A549 (cell line): ENCODE data around the gene LAMA3.

ENCODE experiments used
- CBX2 ChIP-seq: fragments of 200-600 bp; sonication (generic); IDR thresholded peaks from 2 replicates; pipeline ENCODE4 v1.6.1; 2016; ENCODE audit warnings: low read depth, mild to moderate bottlenecking, borderline replicate concordance
- CBX8 ChIP-seq: fragments of 200-600 bp; sonication (generic); IDR thresholded peaks from 2 replicates; pipeline ENCODE4 v1.6.1; 2016
- CEBPB ChIP-seq, 2 experiments: fragments of >200 bp in 1 of 2; sonication (Bioruptor Twin) in 1 of 2; formaldehyde crosslinking in 1 of 2; IDR thresholded peaks; 2 replicates each; pipeline ENCODE4 v1.6.1; 2012 to 2016
- CHD4 ChIP-seq: fragments of 200-600 bp; sonication (generic); IDR thresholded peaks from 2 replicates; pipeline ENCODE4 v1.6.1; 2016; ENCODE audit warnings: antibody characterized with exemption, mild to moderate bottlenecking, borderline replicate concordance
- EP300 ChIP-seq, 2 experiments: fragments of >200 bp; sonication (Bioruptor Twin); formaldehyde crosslinking; IDR thresholded peaks; 2 replicates in 1 of 2; 3 replicates in 1 of 2; pipeline ENCODE4 v1.6.1; 2016 to 2017
- FOSB ChIP-seq: fragments of 250-450 bp; sonication (Bioruptor Pico); IDR thresholded peaks from 2 replicates; pipeline ENCODE4 v1.5.0; 2020; ENCODE audit warnings: mild to moderate bottlenecking, moderate library complexity
- NFE2L2 ChIP-seq: fragments of 150-350 bp; conservative IDR thresholded peaks from 2 replicates; pipeline ENCODE4 v1.6.1; 2014; ENCODE audit warnings: low read length
- NR3C1 ChIP-seq: fragments of >200 bp; sonication (Bioruptor Twin); formaldehyde crosslinking; IDR thresholded peaks from 3 replicates; pipeline ENCODE4 v1.6.1; 2017
- POLR2A ChIP-seq: IDR thresholded peaks from 2 replicates; pipeline ENCODE4 v1.6.1; 2012; ENCODE audit warnings: mild to moderate bottlenecking, low read length
- REST ChIP-seq: fragments of 200-600 bp; sonication (generic); IDR thresholded peaks from 2 replicates; pipeline ENCODE4 v1.6.1; 2016; ENCODE audit warnings: antibody characterized with exemption, mild to moderate bottlenecking, moderate library complexity
- TP53 ChIP-seq: fragments of 250-450 bp; sonication (Bioruptor Pico); IDR thresholded peaks from 2 replicates; pipeline ENCODE4 v1.5.0; 2021; ENCODE audit warnings: mild to moderate bottlenecking, moderate library complexity
- ZC3H11A ChIP-seq: fragments of 450-650 bp; IDR thresholded peaks from 2 replicates; pipeline ENCODE4 v1.6.1; 2014; ENCODE audit warnings: antibody characterized with exemption, mild to moderate bottlenecking
- ZFP36 ChIP-seq: fragments of 450-650 bp; IDR thresholded peaks from 2 replicates; pipeline ENCODE4 v1.6.1; 2014; ENCODE audit warnings: borderline replicate concordance; ENCODE audit not compliant: partially characterized antibody
- TF ChIP-seq, protein P1 (sequence below): fragments of >200 bp; sonication (Bioruptor Twin); formaldehyde crosslinking; IDR thresholded peaks from 3 replicates; pipeline ENCODE4 v1.5.1; 2016

- TF ChIP-seq ZC3H11A (no peak), ZFP36 (no peak), POLR2A (no peak), EP300 (IDR thresholded peaks at IDR 0.05) (no peak), REST (no peak), NR3C1 (no peak), CBX2 (no peak), TP53 (CRISPR knock-in tag) (no peak), NFE2L2 (no peak), CEBPB (IDR thresholded peaks at IDR 0.05) (no peak), FOSB (CRISPR knock-in tag) (no peak), CBX8 (no peak), CHD4 (no peak)
- TF ChIP-seq, protein P1, sequence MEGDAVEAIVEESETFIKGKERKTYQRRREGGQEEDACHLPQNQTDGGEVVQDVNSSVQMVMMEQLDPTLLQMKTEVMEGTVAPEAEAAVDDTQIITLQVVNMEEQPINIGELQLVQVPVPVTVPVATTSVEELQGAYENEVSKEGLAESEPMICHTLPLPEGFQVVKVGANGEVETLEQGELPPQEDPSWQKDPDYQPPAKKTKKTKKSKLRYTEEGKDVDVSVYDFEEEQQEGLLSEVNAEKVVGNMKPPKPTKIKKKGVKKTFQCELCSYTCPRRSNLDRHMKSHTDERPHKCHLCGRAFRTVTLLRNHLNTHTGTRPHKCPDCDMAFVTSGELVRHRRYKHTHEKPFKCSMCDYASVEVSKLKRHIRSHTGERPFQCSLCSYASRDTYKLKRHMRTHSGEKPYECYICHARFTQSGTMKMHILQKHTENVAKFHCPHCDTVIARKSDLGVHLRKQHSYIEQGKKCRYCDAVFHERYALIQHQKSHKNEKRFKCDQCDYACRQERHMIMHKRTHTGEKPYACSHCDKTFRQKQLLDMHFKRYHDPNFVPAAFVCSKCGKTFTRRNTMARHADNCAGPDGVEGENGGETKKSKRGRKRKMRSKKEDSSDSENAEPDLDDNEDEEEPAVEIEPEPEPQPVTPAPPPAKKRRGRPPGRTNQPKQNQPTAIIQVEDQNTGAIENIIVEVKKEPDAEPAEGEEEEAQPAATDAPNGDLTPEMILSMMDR = no peak
Measured at GRCh38 chr18:23827681-23828080, 138.4 kb downstream of the LAMA3 start.
